ENCODE data around the gene EZH1.

EZH1 gene

GRCh38 chr17:42761638-42762037, 16.8 kb upstream of the EZH1 start:
- Histone ChIP-seq H3K27ac (replicated peaks; ENCODE audit: low read length) (no peak overlapping the region), H2BK15ac (ENCODE audit: low read length) (peak overlapping the region; percentile 72), H2AFZ (ENCODE audit: low read length) (peak overlapping the region; percentile 94), H3K4me3 (ENCODE audit: low read length in 2 of 2) (peak overlapping the region in 1 of 2 donors; percentile 38), H3K23ac (ENCODE audit: low read depth, low read length, poor library complexity) (peak overlapping the region; percentile 44), H2BK120ac (ENCODE audit: low read depth, low read length) (no peak overlapping the region), H3K4me1 (ENCODE audit: control insufficient read depth in 2 of 2, insufficient read depth in 1 of 2, low read depth in 1 of 2, low read length in 2 of 2) (peaks cover 6 to 20% of the 10 kb centered on the region in 2 donors), H3K27me3 (ENCODE audit: control insufficient read depth in 3 of 3, insufficient read depth in 3 of 3, low read depth in 1 of 3, low read length in 3 of 3) (peaks cover 9 to 30% (median 26%) of the 10 kb centered on the region in 3 experiments), H3K4me2 (ENCODE audit: insufficient read depth, low read length, poor library complexity, severe bottlenecking) (peak overlapping the region; percentile 92), H2BK5ac (ENCODE audit: low read length) (peak overlapping the region; percentile 35), H3K79me1 (ENCODE audit: low read depth, low read length) (peaks cover 5% of the 10 kb centered on the region), H4K91ac (ENCODE audit: low read depth, low read length, poor library complexity) (no peak overlapping the region), H3K4ac (ENCODE audit: low read length) (no peak overlapping the region), H3K18ac (ENCODE audit: low read length) (peak overlapping the region; percentile 92), H3K9me3 (replicated peaks in 1 of 2; ENCODE audit: control insufficient read depth in 2 of 2, insufficient read depth in 1 of 2, low read depth in 1 of 2, low read length in 2 of 2) (no peaks in the 10 kb centered on the region), H2AK5ac (ENCODE audit: low read depth, low read length) (peak overlapping the region; percentile 61), H3K14ac (ENCODE audit: low read length) (no peak overlapping the region), H3K9ac (ENCODE audit: low read depth, low read length, poor library complexity) (no peak overlapping the region), H2BK12ac (ENCODE audit: low read length) (peak overlapping the region; percentile 93), H3K36me3 (replicated peaks in 1 of 2; ENCODE audit: control insufficient read depth in 2 of 2, insufficient read depth in 2 of 2, low read length in 2 of 2) (no peaks in the 10 kb centered on the region), H4K8ac (ENCODE audit: low read depth, low read length) (no peak overlapping the region)
- WGBS, 2 donors (ENCODE audit: extremely low coverage in 2 of 2, insufficient read length in 2 of 2, insufficient replicate concordance in 1 of 2): no CpG with 5 or more reads among the region's 12 CpGs
- DNase-seq (ENCODE audit: low spot score): no peak

GRCh38 chr17:42760652-42761581, 16.1 kb upstream of the EZH1 start, which contains the start of gene RAMP2:
RAMP2 (plus strand) TSS chr17:42761227; CDS start chr17:42761262, 35 bp downstream.
- no CpG with 5 or more reads among the region's 92 CpGs for WGBS, 2 donors (ENCODE audit: extremely low coverage in 2 of 2, insufficient read length in 2 of 2, insufficient replicate concordance in 1 of 2)
- Histone ChIP-seq H3K9ac (ENCODE audit: low read depth, low read length, poor library complexity) (peak within 1 kb of the TSS; percentile 75), H3K23ac (ENCODE audit: low read depth, low read length, poor library complexity) (peak within 1 kb of the TSS; percentile 44), H2BK15ac (ENCODE audit: low read length) (peak within 1 kb of the TSS; percentile 72), H3K9me3 (replicated peaks in 1 of 2; ENCODE audit: control insufficient read depth in 2 of 2, insufficient read depth in 1 of 2, low read depth in 1 of 2, low read length in 2 of 2) (no peaks in the 10 kb centered on the region), H2BK12ac (ENCODE audit: low read length) (peak within 1 kb of the TSS; percentile 93), H3K4me1 (ENCODE audit: control insufficient read depth in 2 of 2, insufficient read depth in 1 of 2, low read depth in 1 of 2, low read length in 2 of 2) (peaks cover 6 to 20% of the 10 kb centered on the region in 2 donors), H3K4me3 (ENCODE audit: low read length in 2 of 2) (peak within 1 kb of the TSS; percentile 38 to 73), H2AFZ (ENCODE audit: low read length) (peak within 1 kb of the TSS; percentile 94), H2BK5ac (ENCODE audit: low read length) (peak within 1 kb of the TSS; percentile 35), H3K36me3 (replicated peaks in 1 of 2; ENCODE audit: control insufficient read depth in 2 of 2, insufficient read depth in 2 of 2, low read length in 2 of 2) (no peaks in the 10 kb centered on the region), H4K91ac (ENCODE audit: low read depth, low read length, poor library complexity) (peak within 1 kb of the TSS; percentile 94), H2BK120ac (ENCODE audit: low read depth, low read length) (no peak within 1 kb of the TSS), H3K79me1 (ENCODE audit: low read depth, low read length) (peaks cover 3% of the 10 kb centered on the region), H2AK5ac (ENCODE audit: low read depth, low read length) (peak within 1 kb of the TSS; percentile 61), H3K18ac (ENCODE audit: low read length) (peak within 1 kb of the TSS; percentile 92), H3K27ac (replicated peaks; ENCODE audit: low read length) (no peak within 1 kb of the TSS), H4K8ac (ENCODE audit: low read depth, low read length) (no peak within 1 kb of the TSS), H3K14ac (ENCODE audit: low read length) (peak within 1 kb of the TSS; percentile 43), H3K4me2 (ENCODE audit: insufficient read depth, low read length, poor library complexity, severe bottlenecking) (peak within 1 kb of the TSS; percentile 92), H3K27me3 (ENCODE audit: control insufficient read depth in 3 of 3, insufficient read depth in 3 of 3, low read depth in 1 of 3, low read length in 3 of 3) (peaks cover 9 to 30% (median 26%) of the 10 kb centered on the region in 3 experiments), H3K4ac (ENCODE audit: low read length) (no peak within 1 kb of the TSS)
- DNase-seq (ENCODE audit: low spot score): no peak

- WGBS, 2 donors (ENCODE audit: extremely low coverage in 2 of 2, insufficient read length in 2 of 2, insufficient replicate concordance in 1 of 2): no CpG with 5 or more reads among the region's 11 CpGs
Observed at GRCh38 chr17:42759982-42760651, 15.3 kb upstream of the EZH1 start.

More at GRCh38 chr17:42759982-42760651, 15.3 kb upstream of the EZH1 start:
- Histone ChIP-seq H3K36me3 (replicated peaks in 1 of 2; ENCODE audit: control insufficient read depth in 2 of 2, insufficient read depth in 2 of 2, low read length in 2 of 2) (no peaks in the 10 kb centered on the region), H3K79me1 (ENCODE audit: low read depth, low read length) (peaks cover 3% of the 10 kb centered on the region), H2BK12ac (ENCODE audit: low read length) (no peak overlapping the region), H3K9me3 (replicated peaks in 1 of 2; ENCODE audit: control insufficient read depth in 2 of 2, insufficient read depth in 1 of 2, low read depth in 1 of 2, low read length in 2 of 2) (no peaks in the 10 kb centered on the region), H3K18ac (ENCODE audit: low read length) (peak overlapping the region; percentile 92), H3K27me3 (ENCODE audit: control insufficient read depth in 3 of 3, insufficient read depth in 3 of 3, low read depth in 1 of 3, low read length in 3 of 3) (peaks cover 9 to 30% (median 26%) of the 10 kb centered on the region in 3 experiments), H3K4ac (ENCODE audit: low read length) (no peak overlapping the region), H2BK120ac (ENCODE audit: low read depth, low read length) (no peak overlapping the region), H2BK5ac (ENCODE audit: low read length) (no peak overlapping the region), H2AFZ (ENCODE audit: low read length) (peak overlapping the region; percentile 94), H3K4me3 (ENCODE audit: low read length in 2 of 2) (peak overlapping the region in 1 of 2 donors; percentile 73), H4K8ac (ENCODE audit: low read depth, low read length) (no peak overlapping the region), H3K4me2 (ENCODE audit: insufficient read depth, low read length, poor library complexity, severe bottlenecking) (peak overlapping the region; percentile 92), H3K9ac (ENCODE audit: low read depth, low read length, poor library complexity) (no peak overlapping the region), H3K4me1 (ENCODE audit: control insufficient read depth in 2 of 2, insufficient read depth in 1 of 2, low read depth in 1 of 2, low read length in 2 of 2) (peaks cover 6 to 20% of the 10 kb centered on the region in 2 donors), H3K23ac (ENCODE audit: low read depth, low read length, poor library complexity) (no peak overlapping the region), H3K14ac (ENCODE audit: low read length) (peak overlapping the region; percentile 6), H3K27ac (replicated peaks; ENCODE audit: low read length) (no peak overlapping the region), H2AK5ac (ENCODE audit: low read depth, low read length) (peak overlapping the region; percentile 57), H4K91ac (ENCODE audit: low read depth, low read length, poor library complexity) (no peak overlapping the region), H2BK15ac (ENCODE audit: low read length) (peak overlapping the region; percentile 68)
- no peak for DNase-seq (ENCODE audit: low spot score)
